IPS-NIHi7 (cell line): ENCODE data around the gene PGAP6.
"Not testable (repeated sequence)": the region's sequence is repeated elsewhere in the genome, so short reads cannot be mapped to it uniquely, and the experiment has no call there.

Source experiments
- DNase-seq: peaks from one replicate; pipeline ENCODE4 v3.0.0; 2012; ENCODE audit warnings: mixed read lengths; ENCODE audit errors: extremely low spot score

PGAP6 gene, protein sequence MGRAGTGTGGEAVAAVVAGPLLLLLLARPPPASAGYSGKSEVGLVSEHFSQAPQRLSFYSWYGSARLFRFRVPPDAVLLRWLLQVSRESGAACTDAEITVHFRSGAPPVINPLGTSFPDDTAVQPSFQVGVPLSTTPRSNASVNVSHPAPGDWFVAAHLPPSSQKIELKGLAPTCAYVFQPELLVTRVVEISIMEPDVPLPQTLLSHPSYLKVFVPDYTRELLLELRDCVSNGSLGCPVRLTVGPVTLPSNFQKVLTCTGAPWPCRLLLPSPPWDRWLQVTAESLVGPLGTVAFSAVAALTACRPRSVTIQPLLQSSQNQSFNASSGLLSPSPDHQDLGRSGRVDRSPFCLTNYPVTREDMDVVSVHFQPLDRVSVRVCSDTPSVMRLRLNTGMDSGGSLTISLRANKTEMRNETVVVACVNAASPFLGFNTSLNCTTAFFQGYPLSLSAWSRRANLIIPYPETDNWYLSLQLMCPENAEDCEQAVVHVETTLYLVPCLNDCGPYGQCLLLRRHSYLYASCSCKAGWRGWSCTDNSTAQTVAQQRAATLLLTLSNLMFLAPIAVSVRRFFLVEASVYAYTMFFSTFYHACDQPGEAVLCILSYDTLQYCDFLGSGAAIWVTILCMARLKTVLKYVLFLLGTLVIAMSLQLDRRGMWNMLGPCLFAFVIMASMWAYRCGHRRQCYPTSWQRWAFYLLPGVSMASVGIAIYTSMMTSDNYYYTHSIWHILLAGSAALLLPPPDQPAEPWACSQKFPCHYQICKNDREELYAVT

DNA sequence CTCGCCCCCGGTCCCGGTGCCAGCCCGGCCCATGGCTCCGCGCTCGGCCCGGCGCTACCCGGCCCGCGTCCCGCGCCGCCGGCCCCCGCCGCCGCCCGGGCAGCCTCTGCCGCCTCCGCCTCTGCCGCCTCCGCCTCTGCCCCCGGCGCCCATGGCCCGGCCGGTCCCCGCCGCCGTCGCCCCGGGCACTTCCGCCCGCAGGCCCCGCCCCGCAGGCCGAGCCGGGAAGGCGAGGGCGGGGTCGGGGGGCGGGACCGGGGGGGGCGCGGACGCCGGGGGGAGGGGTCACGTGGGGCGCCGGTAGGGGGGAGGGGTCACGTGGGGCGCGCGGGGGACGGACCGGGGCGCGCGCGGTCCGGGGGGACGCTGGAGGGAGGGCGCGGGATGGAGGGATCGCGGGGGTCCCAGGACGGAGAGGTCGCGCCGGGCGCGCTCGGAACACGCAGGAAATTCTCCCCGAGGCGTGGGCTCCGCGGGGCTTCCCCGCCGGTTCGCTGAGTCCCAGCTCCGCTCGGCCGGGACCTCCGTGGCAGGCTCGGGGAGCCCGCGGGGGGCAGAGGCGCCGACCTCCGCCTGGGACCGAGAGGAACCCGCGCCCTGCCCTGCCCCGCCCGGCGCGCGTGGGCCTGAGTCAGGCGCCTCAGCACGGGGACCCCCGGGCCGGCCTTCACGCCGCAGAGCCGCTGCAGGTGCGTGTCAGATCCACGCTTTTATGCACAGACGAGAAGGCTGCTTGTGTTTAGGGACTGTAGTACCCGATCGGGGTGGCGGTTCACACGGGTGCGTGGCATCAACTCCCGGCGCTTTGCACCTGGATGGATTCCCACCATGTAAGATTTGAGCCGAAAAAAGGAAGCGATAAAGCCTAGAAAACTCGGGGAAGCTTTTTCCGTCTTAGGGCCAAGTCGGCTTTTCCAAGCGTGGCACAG lies at the start of gene PGAP6:
Gene PGAP6 (minus strand): TSS at position 190 of the 929 bp plus-strand sequence. CDS start 157 bp downstream, at position 33.
- peak; percentile 75 for DNase-seq

DNA sequence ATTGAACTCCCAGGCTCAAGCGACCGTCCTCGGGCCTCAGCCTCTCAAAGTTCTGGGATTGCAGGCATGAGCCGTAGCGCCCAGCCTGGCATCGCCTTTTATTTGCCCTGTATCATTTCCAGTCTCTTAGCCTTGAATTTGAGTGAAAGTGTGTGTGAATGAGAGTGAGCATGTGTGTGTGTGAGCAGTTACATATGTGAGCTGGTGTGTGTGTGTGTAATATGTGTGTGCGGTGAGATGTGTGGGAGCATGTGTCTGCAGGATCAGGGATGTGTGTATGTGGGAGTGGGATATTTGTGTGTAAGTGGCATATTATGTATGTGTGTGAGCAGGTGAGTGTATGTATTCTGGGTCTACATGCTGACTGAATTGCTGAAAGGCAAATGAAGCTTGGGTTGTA lies 49.1 kb upstream of the PGAP6 start:
- DNase-seq, result no peak

DNA sequence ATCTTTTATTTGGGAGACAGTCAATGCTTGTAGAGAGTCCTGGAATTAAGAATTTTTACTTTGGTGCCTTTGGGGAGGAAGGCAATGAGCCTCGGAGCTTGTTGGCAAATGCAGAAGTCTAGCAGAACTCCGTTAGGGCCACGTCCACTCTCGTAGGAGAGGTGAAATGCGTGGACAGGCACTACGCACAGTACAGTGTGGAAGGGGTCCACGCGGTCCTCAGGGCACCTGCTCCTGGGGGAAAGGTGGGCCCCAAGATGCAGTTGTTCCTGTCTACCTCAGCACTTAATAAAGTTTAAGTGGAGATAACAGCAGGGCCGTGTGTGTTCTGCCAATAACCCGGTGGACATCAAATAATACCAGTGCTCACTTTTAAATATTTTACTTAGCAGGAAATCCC lies 45.5 kb upstream of the PGAP6 start:
- DNase-seq, result no peak

DNA sequence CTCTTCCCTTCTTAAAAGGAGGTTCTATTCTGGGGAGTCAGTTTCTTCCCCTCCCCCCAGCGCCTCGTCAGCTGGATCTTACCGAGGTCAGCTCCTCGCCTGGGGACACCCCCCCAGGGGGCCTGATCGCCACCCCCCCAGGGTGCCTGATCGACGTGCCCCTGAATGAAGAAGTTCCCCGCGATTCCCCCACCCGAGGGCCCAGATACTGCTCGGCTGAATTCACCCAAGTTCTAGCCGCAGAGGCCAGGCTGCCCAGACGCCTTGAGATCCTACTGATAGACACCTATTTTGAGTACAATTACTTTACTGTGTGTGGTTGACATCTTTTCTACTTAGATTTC lies 45.1 kb upstream of the PGAP6 start:
- no peak for DNase-seq

DNA sequence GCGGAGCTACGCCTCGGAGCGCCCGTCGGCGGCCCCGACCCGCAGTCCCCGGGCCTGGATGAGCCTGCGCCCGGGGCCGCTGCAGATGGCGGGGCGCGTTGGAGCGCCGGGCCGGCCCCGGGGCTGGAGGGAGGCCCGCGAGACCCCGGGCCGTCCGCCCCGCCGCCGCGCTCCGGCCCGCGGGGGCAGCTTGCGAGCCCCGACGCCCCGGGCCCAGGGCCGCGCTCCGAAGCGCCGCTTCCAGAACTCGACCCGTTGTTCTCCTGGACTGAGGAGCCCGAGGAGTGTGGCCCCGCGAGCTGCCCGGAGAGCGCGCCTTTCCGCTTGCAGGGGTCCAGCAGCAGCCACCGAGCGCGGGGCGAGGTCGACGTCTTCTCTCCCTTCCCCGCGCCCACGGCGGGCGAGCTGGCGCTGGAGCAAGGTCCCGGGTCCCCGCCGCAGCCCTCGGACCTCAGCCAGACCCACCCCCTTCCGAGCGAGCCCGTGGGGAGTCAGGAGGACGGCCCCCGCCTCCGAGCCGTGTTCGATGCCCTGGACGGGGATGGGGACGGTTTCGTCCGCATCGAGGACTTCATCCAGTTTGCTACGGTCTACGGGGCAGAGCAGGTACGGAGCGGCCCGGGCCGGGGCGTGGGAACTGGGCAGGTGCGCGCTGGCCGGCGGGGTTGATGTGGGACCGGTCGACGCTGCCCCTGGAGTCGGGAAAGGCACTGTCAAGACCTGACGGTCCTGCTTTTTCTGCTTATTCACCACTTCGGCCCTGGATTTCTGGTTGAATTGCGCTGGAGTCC lies 44.5 kb upstream of the PGAP6 start:
- DNase-seq, result peak; percentile 44

DNA sequence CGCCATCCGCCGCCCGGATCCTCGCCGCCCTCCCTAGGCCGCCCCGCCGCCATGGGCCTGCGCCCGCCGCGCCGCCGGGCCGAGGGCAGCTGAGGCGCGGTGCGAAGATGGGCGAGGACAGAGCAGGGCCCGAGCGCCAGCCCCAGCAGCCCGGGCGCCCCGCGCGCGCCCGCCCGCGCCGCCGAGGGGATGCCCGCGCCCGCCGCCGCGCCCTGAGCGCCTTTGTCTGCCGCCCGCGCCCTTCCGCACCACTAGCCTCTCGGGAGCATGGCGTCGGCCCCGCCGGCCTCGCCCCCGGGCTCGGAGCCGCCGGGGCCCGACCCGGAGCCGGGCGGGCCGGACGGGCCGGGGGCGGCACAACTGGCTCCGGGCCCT lies 43.9 kb upstream of the PGAP6 start:
- DNase-seq, result no peak

DNA sequence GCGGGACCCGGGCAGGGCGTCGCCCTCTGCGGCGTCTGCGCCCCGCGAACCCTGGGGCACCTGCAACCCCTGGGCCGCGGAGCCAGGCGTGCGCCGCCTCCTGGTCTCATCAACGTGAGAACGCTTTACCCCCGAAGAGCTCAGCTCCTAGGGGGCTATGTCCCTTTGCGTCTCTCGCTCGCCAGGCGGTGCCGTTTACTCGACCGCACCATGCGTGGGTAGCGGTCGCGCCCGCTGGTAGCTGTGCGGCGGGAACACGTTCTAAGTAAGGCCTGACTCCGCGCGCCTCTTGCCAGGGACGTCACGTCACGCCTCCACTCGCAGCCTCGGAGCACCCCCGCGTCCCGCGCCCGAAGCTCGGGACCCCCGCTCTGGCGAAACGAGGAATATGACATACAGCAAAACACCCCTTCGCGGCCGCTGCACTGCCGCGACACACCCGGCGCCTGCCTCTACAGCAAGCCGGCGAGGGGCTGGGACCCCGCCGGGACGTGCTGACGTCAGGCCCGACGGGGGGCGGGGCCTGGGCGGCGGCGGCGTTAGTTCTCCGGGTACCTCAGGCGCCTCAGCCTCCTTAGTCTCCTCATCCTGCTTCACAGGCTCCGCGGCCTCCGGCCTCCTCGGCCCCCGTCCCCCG lies 43.4 kb upstream of the PGAP6 start, which contains the start of gene RAB11FIP3:
Gene RAB11FIP3 (plus strand): TSS at position 568 of the 637 bp plus-strand sequence. CDS start 358 bp downstream, outside the sequence.
- DNase-seq, result peak; percentile 94

DNA sequence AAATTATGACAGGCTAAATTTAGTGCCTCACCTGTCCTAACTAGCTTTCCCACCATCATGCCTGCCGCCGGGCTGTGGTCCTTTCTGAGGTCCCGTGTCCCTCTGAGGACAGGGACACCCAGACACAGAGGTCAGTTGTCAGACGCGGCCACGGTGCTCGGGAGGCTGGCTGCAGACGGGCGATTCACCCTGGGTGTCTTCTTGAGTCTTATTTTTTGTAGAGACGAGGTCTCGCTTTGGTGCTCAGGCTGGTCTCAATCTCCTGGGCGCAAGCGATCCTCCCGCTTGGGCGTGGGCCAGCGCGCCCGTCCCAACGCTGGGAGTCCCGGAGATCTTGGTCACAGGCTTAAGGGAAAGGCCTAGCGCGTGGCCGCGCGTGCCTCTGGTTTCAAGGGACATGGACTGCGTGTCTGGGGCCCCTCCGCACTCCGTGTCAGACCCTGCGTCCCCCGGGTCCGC lies 42.9 kb upstream of the PGAP6 start:
- DNase-seq, result no peak

DNA sequence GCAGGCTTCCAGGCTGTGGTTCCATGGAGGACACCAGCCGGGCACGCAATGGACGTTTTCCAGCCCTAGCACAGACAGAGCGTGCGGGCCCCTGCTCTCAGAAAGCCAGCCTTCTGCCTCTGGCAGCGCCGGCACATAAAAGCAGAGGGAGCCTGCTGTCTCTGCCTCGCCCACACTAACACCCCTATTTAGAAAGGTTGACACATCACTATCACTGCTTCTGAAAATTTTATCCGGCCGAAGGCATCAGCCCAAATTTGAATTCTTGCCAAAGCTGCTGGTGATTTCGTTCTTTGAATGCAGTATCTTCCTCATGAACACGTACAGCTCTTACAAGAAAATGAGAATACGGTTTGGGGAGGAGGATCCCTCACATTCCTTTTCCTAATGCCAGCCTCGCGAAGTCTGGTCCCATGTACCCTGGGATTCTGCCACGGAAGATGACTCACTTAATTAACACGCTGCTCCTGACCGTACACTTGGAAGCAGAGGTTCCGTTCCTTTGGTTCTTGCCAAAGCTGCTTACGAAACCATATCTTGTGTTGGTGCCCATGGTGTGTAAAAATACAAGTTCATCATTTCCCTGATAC lies 42.4 kb upstream of the PGAP6 start:
- DNase-seq, result no peak

DNA sequence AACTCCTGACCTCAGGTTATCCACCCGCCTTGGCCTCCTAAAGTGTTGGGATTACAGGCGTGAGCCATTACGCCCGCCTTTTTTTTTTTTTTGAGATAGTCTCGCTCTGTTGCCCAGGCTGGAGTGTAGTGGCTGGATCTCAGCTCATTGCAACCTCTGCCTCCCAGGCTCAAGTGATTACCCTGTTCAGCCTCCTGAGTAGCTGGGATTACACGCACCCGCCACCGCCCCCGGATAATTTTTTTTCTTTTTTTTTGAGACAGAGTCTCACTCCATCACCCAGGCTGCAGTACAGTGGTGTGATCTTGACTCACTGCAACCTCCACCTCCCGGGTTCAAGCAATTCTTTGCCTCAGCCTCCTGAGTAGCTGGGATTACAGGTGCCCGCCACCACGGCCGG lies 40.4 kb upstream of the PGAP6 start:
- not testable (repeated sequence) for DNase-seq

DNA sequence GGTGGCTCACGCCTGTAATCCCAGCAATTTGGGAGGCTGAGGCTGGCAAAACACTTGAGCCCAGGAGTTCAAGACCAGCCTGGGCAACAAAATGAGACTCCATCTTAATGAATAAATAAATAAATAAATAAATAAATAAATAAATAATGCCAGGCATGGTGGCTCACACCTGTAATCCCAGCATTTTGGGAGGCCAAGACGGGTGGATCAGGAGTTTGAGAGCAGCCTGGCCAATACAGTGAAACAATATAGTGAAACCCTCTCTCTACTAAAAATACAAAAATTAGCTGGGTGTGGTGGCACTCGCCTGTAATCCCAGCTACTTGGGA lies 33.4 kb upstream of the PGAP6 start:
- not testable (repeated sequence) for DNase-seq

DNA sequence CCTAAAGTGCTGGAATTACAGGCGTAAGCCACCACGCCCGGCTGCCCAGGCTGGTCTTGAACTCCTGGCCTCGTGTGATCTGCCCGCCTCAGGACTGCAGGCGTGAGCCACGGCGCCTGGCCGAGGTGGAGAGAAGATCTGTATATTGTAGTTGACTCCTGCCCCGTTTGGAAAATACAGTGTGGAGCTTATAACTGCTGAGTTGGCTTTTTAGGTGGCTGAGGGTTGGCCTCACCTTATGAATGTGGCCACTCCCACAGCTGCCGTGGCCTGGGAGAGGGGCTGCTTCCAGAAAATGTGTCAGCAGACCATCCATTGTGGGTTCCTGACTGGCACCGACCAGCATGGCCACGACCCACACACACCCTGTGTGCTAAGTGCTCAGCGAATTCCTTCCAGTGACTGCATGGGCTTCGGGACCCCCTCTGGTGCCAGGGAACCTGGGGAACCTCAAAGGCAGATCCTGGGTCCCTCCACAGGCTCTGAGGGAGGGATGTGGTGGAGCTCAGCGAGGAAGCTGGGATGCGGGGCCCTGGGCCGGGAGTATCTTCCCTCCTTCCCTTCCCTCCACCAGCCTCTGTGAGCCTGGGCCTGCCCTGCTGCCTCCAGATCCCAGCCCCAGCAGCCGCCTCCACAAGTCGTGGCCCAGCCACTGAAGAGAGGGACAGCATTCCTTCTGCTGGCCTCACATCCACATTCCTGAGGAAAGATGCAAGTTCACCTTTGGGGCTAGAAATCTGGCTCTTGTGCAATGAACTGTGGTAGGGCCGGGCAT lies 32.8 kb upstream of the PGAP6 start:
- no peak for DNase-seq

DNA sequence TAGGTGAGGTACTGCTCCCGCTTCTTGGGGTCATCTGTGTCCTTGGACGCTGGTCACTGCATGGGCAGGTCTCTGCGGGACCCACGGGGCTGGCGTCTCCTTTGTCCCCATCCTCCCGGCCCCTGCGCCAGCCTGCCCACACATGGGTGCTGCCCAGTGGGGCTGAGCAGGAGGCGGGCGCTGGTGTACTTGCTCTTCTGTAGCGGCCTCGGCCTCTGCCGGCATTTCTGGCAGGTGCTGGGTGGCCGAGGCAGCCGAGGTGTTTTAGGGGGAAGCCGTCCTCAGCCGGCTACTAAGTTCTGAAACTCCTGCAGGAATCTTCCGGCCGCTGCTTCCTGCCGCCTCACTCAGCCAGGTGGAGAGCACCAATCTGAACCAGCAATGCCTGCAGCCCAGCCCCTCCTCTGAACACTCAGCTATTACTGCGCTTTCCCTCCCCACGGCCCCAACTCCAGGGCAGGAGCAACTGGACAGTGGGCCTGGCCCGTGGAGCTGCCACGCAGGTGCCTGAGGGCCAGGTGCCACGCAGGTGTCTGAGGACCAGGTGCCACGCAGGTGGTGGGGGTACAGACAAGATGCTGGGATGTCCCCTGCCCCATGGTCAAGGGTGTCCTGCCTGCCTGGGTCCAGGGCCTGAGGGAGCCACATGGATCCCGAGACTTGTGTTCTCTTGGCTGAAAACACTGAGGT lies 29.9 kb upstream of the PGAP6 start:
- DNase-seq, result no peak

DNA sequence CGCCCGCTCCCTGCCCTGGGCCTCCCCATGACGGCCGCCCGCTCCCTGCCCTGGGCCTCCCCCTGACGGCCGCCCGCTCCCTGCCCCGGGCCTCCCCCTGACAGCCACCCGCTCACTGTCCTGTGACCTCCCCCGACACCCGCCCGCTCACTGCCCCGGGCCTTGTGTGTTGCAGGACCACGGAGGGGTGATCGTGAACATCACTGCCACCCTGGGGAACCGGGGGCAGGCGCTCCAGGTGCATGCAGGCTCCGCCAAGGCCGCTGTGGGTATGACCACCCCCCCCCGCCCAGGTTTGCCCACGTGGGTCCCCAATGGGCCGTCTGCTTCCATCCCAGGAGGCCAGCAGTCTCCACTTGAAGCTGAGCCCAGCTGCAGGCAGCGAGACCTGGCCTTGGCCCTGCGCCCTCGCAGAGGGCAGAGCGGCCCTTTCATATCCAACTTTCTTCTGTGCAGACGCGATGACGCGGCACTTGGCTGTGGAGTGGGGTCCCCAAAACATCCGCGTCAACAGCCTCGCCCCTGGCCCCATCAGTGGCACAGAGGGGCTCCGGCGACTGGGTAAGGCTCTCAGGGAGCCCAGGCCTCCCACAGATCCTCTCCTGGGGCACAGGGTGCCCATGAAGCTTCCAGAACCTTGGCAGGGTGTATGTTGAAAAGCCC lies 28.9 kb upstream of the PGAP6 start:
- DNase-seq, result peak; percentile 5

DNA sequence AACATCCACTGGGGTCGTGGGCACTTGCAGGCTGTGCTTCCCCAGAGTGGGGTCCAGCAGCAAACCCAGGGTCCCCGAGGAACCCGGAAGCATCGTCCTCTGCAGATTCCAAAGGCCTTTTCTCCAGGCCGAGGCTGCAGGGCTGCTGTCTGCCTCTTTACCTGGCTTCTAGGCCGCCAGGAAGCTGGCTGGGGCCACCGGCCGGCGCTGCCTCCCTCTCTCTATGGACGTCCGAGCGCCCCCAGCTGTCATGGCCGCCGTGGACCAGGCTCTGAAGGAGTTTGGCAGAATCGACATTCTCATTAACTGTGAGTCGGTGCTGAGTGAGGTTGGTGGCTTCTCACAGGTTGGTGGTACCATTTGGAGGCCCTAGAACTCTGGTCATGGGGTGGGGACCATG lies 25.5 kb upstream of the PGAP6 start:
- DNase-seq, result peak; percentile 11

DNA sequence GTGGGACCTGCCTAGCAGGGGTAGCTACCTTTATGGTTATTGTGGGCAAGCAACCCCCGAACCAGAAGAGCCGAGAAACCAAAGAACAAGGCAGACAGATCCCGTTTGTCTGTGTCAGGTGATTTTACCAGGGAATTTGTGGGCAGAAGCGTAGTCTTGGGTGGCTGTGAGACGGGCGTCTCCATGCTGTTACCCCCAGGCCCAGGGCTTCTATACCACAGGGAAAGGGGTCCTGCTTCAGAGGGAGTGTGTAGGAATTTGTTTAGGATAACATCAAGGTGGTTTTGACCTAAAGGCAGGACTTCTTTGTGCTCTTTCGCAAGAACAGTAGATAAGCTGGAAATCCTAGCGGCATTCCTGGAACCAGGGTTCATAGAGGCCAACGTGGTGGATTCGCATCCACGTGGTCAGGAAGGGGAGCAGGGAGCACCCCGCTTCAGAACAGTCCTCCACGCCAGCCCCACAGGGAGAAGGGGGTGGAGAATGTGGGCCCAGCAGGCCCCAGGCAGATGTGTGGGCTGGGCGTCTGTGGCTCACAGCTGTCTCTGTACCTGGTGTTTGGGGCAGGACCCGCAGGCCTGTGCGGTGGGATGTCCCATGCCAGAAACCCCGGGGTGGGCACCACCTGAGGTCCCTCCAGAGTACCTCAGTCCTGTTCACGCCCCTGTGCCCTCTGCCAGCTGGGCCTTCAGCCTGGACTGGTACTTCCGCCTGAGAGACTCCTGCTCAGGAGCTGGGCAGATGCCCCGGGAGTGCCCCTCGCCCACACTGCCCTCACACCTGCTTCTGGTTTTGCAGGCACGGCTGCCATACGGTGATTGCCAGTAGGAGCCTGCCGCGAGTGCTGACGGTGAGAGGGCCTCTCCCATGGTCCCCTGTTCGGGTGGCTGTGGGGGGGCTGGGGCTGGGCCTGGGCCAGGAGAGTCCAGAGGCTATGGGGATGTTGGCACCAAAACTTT lies 24.0 kb upstream of the PGAP6 start:
- DNase-seq, result peak; percentile 6

DNA sequence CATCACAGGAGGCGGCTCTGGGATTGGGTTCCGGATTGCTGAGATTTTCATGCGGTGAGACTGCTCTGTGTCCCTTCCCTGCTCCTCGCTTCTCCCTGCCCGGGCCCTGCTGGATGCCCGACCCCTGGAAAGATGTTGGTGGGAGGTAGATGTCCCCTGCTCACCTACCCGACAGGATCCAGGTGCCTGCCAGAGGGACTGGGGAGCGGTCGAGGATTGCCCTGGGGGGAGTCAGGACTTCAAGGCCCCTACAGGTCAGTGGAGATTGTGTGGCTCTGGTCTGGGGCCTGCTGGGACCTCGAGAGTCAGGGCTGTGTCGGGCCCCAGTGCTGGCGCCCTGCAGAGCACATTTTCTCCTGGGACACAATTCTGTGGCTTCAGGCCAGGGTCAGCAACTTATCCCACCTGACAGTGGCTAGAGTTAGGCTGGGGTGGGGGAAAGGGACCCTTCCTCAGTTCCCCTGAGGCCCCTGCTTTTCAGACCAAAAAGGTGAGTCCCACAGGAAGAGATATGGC lies 23.3 kb upstream of the PGAP6 start:
- peak; percentile 6 for DNase-seq
